ENCODE measurements around the gene ECI1.

DNA sequence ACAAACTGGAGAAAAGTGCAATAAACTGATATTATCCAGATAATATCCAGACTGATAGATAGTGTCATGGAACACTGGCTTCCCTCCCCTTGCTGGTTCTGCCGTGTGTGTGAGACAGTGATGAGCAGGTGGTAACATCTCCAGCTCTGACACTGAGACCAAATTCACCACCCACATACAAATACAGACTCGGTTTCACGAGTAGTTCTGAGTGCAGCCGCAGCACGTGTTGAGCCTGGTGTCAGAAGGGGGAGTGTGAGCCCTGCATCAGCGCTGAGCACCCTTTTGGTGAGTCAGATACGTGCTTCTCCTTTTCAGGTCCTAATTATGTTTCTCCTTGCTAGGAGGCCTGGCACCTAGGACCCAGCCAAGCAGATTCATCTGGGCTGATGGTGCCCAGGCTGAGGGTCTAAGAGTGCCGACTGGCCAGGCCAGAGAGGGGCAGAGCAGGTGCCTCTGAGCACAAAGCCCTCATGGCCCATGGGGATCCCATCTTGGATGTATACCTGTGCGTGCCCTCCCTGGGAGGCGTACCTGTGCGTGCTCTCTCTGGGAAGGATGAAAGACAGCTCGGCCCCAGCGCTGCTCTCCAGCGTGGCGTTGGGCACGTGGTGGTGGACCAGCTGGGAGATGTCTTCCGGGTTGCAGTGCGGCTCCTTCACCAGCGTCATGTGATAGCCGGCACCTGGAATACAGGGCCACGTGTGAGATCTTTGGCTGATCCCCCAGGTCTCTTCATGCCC is 43.8 kb upstream of the ECI1 start:
- TF ChIP-seq, protein P1, sequence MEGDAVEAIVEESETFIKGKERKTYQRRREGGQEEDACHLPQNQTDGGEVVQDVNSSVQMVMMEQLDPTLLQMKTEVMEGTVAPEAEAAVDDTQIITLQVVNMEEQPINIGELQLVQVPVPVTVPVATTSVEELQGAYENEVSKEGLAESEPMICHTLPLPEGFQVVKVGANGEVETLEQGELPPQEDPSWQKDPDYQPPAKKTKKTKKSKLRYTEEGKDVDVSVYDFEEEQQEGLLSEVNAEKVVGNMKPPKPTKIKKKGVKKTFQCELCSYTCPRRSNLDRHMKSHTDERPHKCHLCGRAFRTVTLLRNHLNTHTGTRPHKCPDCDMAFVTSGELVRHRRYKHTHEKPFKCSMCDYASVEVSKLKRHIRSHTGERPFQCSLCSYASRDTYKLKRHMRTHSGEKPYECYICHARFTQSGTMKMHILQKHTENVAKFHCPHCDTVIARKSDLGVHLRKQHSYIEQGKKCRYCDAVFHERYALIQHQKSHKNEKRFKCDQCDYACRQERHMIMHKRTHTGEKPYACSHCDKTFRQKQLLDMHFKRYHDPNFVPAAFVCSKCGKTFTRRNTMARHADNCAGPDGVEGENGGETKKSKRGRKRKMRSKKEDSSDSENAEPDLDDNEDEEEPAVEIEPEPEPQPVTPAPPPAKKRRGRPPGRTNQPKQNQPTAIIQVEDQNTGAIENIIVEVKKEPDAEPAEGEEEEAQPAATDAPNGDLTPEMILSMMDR (conservative IDR thresholded peaks at IDR 0.05; ENCODE audit: low read length) = no peak
- TF ChIP-seq EZH2phosphoT487 (IDR thresholded peaks at IDR 0.05; ENCODE audit: borderline replicate concordance) = no peak
